Activated CD8-positive, alpha-beta memory T cell treated with anti-CD3 and anti-CD28 coated beads, Interleukin-2, amount 50 U/mL, for 4 hours (primary cell): ENCODE measurements around the gene SLC17A7.

Experiments used
- DNase-seq: peaks from one replicate; pipeline ENCODE4 v3.0.0-alpha.2; 2020

SLC17A7 gene

GRCh38 chr19:49425922-49426592 is 15.3 kb downstream of the SLC17A7 start:
- no peak for DNase-seq

DNA sequence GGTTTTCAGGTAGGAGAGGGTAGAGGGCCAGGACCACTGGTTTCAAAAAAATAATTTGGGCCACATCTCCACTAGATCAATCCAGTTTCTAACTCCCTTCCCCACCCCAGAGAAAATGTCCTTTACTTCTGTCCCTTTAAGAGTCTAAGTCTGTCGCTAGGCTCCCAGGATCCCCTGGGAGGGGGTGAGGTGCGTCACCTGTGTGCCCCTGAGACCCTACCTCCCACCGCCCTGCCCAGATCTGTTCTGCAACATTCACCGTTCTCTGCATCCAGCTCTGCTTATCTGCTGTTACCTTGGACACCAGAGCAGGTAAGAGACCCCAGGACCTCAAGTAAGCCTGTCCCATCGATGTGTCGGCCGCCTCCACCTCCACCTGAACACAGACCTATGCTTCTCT is 16.1 kb downstream of the SLC17A7 start, which contains the start of gene GFY:
GFY (plus strand) TSS at position 211 of the 400 bp plus-strand sequence. CDS start 1,043 bp downstream, outside the sequence.
- no peak for DNase-seq

GRCh38 chr19:49423985-49424303 is 17.4 kb downstream of the SLC17A7 start:
- no peak for DNase-seq

DNA sequence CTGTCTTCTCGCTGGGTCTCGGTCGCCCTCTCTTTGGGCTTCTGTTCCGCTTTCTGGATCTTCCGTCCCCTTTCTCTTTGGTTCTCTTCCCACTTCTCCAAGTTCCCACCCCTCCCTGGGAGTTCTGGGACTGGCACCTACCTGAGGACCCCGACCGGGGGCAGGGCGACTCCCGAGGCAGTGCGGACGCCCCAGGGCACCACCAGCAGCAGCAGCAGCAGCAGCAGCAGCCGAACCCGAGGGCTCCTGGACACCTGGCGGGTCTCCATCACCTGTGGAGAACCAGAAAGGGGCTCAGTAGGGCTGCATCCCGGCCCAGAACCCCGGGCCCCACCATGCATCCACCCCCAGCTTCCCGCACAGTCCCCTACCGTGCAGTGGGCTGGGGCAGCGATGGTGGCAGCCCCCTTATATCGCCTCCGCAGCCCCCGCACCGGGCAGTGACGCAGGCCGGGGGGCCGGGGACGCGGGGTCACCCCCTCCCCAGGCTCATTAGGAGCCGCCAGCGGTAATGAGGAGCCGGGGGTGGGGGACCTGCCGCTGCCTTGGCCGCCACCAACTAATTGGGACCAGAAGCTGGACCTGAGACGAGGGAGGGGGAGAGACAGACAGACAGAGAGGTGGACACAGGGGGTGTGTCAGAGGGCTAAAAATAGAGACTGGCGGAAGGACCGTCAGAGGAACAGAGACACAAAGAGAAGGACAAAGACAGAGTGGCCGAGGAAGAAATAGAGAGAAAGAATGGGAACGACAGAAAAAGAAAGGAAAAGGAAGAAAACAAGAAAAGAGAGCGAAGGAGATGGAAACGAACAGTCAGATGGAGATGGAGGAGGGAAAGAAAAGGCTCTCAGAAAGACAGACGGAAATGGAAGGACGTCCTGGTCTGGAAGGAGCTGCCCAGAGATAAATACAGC is 18.0 kb downstream of the SLC17A7 start, which contains the start of gene PTH2:
PTH2 (minus strand) TSS at position 371 of the 914 bp plus-strand sequence; CDS start at position 269, 102 bp downstream.
- DNase-seq: no peak

GRCh38 chr19:49422407-49423070 is 18.8 kb downstream of the SLC17A7 start:
- DNase-seq: peak; percentile 41

DNA sequence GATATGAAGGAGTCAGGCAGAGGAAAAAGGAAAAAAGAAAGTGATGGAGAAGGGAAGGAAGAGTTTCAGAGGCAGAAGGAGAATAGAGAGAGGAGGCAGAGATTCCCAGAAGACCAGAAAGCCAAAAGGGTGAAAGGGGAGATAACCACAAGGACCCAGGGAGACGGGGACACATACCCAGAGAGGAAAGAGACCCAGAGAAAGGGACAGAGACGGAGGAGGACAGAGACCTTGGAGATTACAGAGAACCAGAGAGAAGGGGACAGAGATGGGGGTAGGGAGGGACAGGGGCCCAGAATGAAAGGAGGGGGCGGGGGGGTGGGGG is 19.5 kb downstream of the SLC17A7 start:
- DNase-seq: no peak

DNA sequence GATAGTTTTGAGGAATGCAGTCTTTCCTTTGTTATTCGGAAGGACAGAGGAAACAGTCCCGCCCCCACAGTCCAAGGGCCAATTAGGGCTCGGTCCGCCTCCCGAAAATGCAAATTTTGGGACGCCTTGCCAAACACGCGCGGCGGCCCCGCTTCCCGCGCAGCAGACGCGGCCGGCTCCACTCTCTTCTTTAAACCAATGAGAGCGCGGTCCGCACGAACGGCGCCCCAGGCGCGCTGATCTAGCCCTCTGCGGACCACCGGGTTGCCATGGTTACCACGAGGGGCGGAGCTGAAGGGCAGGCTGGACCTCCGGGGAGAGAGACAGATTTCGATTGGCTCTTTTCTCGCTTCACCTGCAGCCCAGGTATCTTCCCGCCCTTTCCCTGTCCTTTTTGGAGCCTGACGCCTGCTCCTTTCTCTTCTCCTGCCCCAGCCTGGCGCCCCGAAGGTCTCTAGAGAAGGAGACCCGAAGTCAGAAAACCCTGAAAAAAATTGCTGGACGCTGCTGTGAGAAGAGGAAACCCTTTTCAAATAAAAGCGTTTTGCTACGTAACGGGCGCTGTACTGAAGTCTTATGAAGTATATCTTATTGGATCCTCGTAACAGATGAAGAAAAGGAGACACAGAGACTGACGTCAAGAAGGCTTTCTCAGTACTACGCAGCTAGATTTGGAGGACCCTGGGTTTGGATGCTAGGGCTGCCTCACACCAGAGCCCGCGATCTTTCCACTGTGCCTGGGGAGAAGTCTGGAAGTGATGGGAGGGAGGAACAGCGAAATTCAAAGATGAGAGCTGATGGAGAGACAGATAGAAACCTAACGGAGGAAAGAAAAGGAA is 20.1 kb downstream of the SLC17A7 start:
- DNase-seq: no peak

- DNase-seq: no peak
These were observed 21.1 kb downstream of the SLC17A7 start for GRCh38 chr19:49420227-49420626.

- DNase-seq: no peak
These were observed 22.2 kb downstream of the SLC17A7 start for GRCh38 chr19:49419173-49419572.

GRCh38 chr19:49418511-49418910 is 22.8 kb downstream of the SLC17A7 start:
- DNase-seq: no peak

GRCh38 chr19:49417088-49417487 is 24.2 kb downstream of the SLC17A7 start:
- no peak for DNase-seq

DNA sequence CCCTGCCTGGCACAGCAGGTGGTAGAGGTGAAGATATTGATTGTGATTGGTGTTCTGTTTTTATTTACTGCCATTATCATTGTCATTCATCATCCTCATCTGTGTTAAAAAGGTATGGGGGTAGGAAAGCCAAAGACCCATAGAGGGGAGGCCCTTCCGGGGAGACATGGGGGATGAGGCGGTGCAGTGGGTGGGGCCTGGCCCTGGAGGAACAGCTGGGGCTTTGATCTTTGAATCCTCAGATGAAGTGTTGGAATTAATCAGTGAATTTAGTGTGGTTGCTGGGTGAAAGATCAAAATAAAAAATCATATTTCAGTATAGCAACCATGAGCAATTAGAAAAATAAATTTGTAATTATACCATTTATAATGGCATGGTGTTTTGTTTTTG is 25.5 kb downstream of the SLC17A7 start:
- DNase-seq: no peak

DNA sequence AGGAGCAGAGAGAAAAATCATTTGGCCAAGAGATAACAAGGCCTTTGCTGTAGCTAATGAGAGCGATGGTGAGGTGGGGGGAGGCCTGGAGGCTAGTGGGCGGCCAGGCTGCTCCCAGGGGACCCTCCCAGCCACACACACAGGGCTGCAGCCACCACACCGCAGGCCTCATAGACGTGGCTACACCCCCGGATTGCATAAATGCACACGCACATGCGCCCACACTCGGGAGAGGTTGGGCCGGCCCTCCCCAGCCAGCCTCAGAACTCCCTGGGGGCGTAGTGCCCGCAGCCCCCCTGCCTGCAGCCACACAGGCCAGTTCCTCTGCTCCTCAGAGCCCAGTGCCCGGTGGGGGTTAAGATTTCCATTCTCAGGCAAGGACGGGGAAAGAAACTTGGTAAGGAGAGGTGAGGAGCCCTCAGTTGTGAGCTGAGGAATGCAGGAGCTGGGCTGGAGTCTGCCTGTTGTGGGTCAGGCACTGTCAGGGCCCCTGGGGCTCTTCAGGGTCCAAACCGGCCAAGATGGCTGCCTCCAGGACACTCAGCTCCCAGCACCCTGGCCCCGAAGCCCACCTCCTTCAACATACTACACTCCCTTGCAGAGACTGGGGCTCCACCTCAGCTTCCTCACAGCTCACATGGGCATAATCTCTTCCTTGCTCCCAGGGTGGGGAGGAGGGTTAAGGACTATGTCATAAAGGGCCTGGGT is 26.1 kb downstream of the SLC17A7 start:
- DNase-seq: no peak

DNA sequence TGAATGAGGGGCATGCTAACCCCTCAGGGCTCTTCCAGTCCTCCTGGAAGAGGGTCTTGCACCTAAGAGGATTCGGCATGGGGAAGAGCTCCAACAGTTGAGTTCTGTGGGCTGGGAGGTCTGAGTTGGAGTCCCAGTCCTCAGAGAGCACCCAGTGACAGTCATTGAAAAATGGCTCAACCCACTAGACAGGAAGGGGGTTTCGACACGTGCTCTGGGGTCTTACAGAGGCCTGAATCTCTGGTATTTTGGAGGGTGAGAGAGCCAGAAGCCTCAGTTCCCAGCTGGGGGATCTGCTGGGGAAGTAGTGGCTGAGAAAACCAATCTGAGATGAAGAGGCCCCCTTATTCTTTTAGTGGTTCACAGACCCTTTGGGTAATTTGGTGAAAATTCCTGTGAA is 27.1 kb downstream of the SLC17A7 start:
- no peak for DNase-seq

GRCh38 chr19:49413348-49413747 is 28.0 kb downstream of the SLC17A7 start:
- no peak for DNase-seq

- no peak for DNase-seq
These were observed 29.5 kb downstream of the SLC17A7 start for GRCh38 chr19:49411681-49412326.

GRCh38 chr19:49409441-49410029 is 31.8 kb downstream of the SLC17A7 start:
- no peak for DNase-seq

- DNase-seq: no peak
These were observed 32.4 kb downstream of the SLC17A7 start for GRCh38 chr19:49408816-49409440.

DNA sequence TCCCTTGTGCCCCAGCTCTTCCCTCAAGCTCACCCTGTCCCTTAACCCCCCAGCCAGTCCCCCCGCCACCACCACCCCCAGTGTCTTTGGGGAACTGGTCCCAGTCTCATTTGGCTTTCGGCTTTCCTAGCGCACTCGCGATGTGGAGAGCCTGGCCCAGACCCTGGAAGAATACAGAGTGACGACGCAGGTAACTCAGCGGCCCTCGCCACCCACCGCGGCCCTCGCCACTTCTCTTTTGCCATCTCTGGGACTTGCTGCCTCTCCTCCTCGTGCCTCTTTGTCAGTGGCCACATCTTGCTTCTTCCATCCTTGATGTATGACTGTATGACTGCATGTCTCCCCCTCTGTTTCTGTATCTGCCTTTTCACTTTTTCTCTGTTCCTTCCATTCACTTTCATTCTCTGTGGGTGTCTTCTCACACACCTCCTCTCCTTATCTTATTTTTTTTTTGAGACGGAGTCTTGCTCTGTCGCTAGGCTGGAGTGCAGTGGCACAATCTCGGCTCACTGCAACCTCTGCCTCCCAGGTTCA is 33.8 kb downstream of the SLC17A7 start:
- no peak for DNase-seq

DNA sequence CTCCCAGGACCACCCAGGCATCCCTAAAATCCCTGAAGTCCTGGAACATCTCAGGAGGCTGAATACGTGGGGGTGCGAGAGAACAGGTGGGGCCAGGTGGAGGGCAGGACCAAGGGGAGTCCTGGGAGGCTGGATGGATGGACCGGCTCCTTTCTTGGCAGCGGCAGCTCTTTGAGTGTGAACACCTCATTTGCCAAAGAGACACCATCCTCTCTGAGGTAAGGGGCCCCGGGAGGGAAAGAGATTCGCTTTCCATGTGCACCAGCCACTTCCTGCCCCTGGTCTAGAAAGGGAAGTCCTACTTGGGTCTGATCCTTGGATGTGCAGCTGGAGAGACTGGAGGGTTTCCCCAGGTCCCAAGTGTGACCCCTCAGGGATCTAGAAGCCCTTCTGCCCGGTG is 34.2 kb downstream of the SLC17A7 start:
- DNase-seq: no peak
